GM12874 (cell line): ENCODE measurements around the gene ATP2A3.

ENCODE experiments used
- TF ChIP-seq, protein P1 (sequence below): IDR thresholded peaks from 2 replicates; pipeline ENCODE4 v1.5.1; 2011; ENCODE audit warnings: low read depth, mild to moderate bottlenecking, control low read depth, low read length, moderate library complexity; ENCODE audit not compliant: insufficient read depth

The ATP2A3 gene

DNA sequence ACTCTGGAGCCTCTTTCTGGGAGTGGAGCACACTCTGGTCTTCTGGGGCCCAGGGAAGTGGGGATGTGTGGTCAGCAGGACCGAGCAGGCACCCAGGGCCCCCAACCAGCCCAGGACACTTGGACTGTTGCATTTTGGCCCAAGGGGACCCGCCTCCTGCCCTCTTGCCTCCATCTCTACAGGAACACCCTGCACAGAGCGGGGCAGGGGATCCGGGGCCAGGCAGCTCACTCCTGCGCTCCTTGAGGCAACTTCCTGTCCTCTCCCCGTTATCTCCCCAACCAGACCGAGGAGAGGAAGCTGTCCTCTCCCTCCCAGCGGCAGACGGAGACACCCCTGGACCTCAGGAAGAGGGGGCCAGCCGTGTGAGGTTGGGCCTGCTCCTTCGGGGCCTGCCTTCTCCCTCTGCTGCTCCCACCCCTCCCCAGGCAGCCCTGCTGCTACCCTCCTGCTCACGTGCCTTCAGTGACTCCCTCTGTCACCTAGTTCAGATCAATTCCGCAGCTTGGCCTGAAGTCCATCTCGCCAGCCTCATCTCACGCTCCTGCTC, 10.0 kb upstream of the ATP2A3 start:
- TF ChIP-seq, protein P1, sequence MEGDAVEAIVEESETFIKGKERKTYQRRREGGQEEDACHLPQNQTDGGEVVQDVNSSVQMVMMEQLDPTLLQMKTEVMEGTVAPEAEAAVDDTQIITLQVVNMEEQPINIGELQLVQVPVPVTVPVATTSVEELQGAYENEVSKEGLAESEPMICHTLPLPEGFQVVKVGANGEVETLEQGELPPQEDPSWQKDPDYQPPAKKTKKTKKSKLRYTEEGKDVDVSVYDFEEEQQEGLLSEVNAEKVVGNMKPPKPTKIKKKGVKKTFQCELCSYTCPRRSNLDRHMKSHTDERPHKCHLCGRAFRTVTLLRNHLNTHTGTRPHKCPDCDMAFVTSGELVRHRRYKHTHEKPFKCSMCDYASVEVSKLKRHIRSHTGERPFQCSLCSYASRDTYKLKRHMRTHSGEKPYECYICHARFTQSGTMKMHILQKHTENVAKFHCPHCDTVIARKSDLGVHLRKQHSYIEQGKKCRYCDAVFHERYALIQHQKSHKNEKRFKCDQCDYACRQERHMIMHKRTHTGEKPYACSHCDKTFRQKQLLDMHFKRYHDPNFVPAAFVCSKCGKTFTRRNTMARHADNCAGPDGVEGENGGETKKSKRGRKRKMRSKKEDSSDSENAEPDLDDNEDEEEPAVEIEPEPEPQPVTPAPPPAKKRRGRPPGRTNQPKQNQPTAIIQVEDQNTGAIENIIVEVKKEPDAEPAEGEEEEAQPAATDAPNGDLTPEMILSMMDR = no peak

DNA sequence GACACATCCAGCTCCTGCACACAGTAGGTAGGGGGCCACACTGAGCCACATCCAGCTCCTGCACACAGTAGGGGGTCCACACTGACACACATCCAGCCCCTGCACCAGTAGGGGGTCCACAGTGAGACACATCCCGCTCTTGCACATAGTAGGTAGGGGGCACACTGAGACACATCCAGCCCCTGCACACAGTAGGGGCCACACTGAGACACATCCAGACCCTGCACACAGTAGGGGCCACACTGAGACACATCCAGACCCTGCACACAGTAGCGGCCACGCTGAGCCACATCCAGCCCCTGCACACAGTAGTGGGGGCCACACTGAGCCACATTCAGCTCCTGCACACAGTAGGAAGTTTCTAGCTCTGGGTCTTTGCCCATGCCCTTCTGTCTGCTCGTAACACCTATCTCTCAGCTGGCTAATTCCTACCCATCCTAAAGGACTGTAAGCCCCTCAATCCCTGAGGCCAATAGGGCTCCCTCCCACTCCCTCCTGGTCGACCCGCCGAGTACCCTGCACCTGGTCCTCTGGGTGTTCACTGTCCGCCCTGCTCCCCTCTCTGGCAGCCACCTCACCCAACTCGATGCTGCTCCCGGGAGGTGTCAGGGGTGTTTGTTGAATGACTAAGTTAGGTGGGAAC, 9.4 kb upstream of the ATP2A3 start:
- TF ChIP-seq, protein P1 = no peak

DNA sequence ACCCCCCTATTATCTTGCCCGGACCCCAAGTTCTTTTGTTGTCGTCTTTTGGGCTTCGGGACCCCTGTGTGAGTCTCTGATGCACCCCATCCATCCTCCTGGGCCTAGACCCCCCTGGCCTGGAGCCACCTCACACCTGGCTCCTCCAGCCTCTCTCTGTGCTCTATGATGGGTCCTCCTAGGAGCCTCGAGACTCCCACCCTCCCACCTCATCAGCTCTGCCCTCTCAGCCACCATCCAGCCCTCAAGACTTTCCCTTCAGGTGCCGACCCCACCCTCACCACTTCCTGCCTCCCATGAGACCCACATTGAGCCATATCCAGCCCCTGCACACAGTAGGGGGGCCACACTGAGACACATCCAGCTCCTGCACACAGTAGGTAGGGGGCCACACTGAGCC, 8.7 kb upstream of the ATP2A3 start:
- TF ChIP-seq, protein P1 = no peak

DNA sequence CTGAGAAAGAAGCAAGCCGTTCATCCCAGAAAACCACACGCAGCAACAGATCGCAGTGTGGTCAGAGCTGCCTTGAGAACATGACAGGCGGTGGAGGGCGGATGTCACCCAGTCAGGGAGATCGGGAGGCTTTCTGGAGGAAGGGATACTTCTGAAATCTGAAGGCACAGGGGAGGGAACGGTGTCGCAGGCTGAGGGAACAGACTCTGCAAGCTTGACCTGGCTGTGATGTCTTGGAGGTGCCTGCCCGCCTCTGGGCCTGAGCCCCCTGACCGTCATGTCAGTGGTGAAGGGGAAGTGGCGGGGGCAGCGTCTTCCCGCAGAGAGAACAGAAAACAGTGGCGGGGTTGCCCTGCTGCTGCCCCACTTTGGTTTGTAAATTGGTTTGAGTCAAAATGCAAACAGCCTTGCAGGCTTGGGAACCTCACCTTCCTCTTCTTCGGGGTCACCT, 8.1 kb upstream of the ATP2A3 start:
- TF ChIP-seq, protein P1 = no peak

DNA sequence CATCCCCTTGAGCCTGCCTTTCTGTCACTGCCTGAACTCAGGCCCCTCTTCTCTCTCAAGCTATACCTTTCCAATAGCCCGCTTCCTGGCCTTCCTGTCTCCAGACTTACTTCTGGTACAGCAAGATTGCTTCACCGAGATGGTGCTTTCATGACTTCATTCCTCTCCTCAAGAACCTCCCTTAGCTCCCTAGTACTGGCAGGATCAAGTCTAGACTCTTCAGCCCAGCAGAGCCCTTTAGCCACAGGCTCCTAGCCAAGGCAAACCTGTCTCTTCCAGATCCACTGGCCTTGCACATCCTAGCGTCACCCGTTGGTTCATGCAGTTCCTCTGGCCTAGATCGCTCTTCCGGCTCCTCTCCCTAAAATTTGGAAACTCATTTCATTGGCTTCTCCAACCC, 6.4 kb upstream of the ATP2A3 start:
- TF ChIP-seq, protein P1 = no peak

DNA sequence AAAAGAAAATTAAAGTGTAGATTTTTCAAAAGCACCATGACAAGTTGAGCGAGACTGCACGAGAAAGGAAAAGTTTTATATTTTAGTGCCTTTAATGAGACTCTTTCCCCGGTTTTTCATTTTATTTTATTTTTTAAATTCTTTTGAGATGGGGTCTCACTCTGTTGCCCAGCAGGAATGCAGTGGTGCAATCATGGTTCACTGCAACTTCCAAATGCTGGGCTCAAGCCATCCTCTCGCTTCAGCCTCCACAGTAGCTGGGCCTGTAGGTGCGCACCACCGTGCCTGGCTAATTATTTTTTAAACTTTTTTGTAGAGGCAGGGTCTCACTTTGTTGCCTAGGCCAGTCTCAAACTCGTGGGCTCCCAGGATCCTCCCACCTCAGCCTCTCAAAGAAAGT, 5.7 kb upstream of the ATP2A3 start:
- TF ChIP-seq, protein P1 = no peak

DNA sequence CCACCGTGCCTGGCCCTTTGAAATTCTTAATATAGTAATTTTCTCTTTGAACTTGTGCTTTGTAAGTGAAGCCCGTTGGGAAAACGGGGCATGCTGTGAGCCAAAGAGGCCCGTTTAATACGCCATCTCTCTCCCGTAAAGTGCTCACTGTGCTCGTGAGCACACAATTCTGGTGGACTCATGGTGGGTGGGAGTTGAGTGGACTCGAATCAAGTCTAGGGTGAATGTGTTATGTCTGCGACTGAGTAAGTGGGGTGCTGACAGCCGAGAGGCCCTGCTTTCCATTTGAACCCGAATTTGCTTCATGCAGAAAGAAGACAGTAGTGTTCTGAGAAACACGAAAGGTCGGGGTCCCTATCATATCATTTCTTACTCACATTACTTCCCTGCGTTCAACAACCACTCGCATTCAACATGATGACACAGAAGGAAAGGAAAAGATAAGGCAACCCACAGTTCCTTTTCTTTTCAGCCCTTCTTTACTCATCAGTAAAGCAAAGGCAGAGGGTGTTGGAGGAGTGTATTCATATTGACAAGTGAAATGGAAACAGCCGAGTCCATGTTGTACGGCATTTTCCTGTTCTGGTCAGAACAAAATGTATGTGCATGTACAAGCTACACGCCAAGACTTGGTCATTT, 4.8 kb upstream of the ATP2A3 start:
- TF ChIP-seq, protein P1 = no peak
